Adrenal gland (tissue), 12 donors: Measurements from ENCODE around the gene MS4A10. TPM values are rescaled to one million over a fixed set of nuclear protein-coding genes. Genes with fewer than 3 reads are reported as not detected.

ENCODE experiments used
- DNase-seq, 7 donors: peaks; one replicate each; pipeline ENCODE4 v3.0.0-alpha.2; 2019 to 2020
- H3K27ac ChIP-seq, 5 donors: fragments of 200-600 bp; sonication (generic) in 4 of 5; 1 replicate in 3 of 5; 2 replicates in 2 of 5; pipeline versions ENCODE4 v1.5.1 to v1.8.0; 2016 to 2020; ENCODE audit warnings: mild to moderate bottlenecking in 1 of 5
- H3K27me3 ChIP-seq: fragments of 200-600 bp; 2 replicates; pipeline ENCODE4 v1.8.0; 2021
- H3K36me3 ChIP-seq, 2 donors: fragments of 200-600 bp; replicated peaks in 1 of 2; 1 replicate in 1 of 2; 2 replicates in 1 of 2; pipeline versions ENCODE4 v1.5.1 to v1.8.0; 2018 to 2022
- H3K4me1 ChIP-seq, 2 donors: fragments of 200-600 bp; replicated peaks in 1 of 2; 1 replicate in 1 of 2; 2 replicates in 1 of 2; pipeline versions ENCODE4 v1.5.1 to v1.8.0; 2018 to 2021
- H3K4me3 ChIP-seq, 4 donors: fragments of 200-600 bp; sonication (generic) in 3 of 4; one replicate each; pipeline ENCODE4 v1.5.1; 2016 to 2018
- H3K9me3 ChIP-seq, 3 donors: fragments of 200-600 bp; sonication (generic) in 1 of 3; replicated peaks in 1 of 3; 1 replicate in 2 of 3; 2 replicates in 1 of 3; pipeline versions ENCODE4 v1.5.1 to v1.8.0; 2016 to 2021
- POLR2A ChIP-seq, 2 donors: fragments of 450-650 bp; IDR thresholded peaks; one replicate each; pipeline ENCODE4 v1.6.1; 2017; ENCODE audit warnings: antibody characterized with exemption in 2 of 2, mild to moderate bottlenecking in 2 of 2, moderate library complexity in 1 of 2
- WGBS, 4 donors: extraction: QIAGEN DNeasy Blood & Tissue Kit in 2 of 4; methylation state at CpG; one replicate each; pipeline versions ENCODE4 v1.1.5 to v1.1.7; 2013 to 2017; 5-methylcytosine and 5-hydroxymethylcytosine counted together
- intact Hi-C, 2 donors: fragments of 100-400 bp; cut with DNase I; formaldehyde crosslinking; loops; one replicate each; pipeline versions ENCODE4 v1.14.1 to v1.15.0; 2022 to 2023
- polyA plus RNA-seq, 3 donors: library from polyadenylated mRNA; stranded (reverse); fragments of 200-250 nt in 2 of 3; fragments of 350-450 nt in 1 of 3; fragmentation: Illumina TruSeq in 1 of 3; extraction: RNeasy Lipid Tissue Mini Kit (QIAGEN cat#74804) in 1 of 3; gene quantifications; one replicate each; pipeline ENCODE4 v1.2.3, GENCODE V29; 2013 to 2014
- total RNA-seq, 9 donors: library from RNA; depleted of rRNA in 4 of 9; stranded (reverse); fragments of >200 nt in 4 of 9; fragments of 120-200 nt in 1 of 9; fragmentation: NEBNext Ultra II Directional in 1 of 9; extraction: Animal tissue kit (Norgen Biotek cat#: 25700) in 1 of 9; gene quantifications; one replicate each; pipeline versions ENCODE4 v1.1.0 to v1.2.4, GENCODE V29; 2013 to 2023
- TF ChIP-seq, protein P1 (sequence below), 6 experiments: fragments of 450-650 bp in 4 of 6; fragments of 200-600 bp in 2 of 6; sonication (generic) in 1 of 6; IDR thresholded peaks; 1 replicate in 5 of 6; 2 replicates in 1 of 6; pipeline versions ENCODE4 v1.5.1 to v1.8.0; 2016 to 2021; ENCODE audit warnings: antibody characterized with exemption in 6 of 6, mild to moderate bottlenecking in 2 of 6, moderate library complexity in 1 of 6
- donor health status: healthy with polysubstance abuse.
- donor health status: Bipolar disorder and iron deficiency.
- donor health status: DM: yes; HTN: yes; CAD: no.
- donor health status: DM: no; HTN: no; CAD: no.
- donor health status: DM: no; HTN: no; CAD: no.
- donor health status: DM: yes; HTN: yes; CAD: no.

MS4A10 gene
- total and polyA plus RNA-seq, 12 donors, result not detected

DNA sequence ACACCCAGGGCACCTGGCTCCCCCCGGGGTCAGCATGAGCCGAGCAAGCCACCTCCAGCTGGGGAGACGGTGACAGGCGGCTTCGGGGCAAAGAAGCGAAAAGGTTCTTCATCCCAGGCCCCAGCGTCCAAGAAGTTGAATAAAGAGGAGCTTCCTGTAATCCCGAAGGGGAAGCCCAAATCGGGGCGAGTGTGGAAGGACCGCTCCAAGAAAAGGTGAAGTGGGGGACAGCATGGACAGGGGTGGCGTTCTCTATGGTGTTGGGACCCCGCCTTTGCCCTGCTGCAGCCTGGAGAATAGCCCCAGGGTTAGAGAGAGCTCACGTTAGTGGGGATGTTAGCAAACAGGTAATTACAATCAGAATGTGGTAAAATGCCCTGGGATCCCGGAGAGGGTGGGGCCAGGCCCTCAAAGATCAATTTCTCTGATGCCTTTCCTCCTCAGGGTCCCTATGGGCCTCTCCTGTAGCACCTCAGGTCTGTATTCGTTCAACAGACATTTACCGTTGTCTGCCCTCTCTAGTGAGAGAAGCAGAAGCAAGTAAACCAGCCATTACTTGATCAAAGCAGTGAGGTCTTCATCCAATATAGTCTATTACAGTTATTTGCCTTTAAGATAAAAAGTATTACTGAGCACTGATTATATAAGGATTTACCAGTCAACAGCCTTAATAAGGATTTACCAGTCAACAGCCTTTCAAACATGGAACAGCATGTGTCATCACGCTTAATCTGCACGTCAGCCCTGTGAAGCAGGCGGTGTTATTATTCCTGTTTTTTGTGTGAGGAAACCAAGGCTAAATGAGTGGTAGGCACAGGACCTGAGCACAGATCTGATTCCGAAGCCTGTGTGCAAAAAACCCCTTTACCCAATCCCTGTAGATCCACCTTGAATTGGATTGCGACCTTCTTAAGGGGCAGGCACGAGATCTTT is 57.8 kb downstream of the MS4A10 start:
- WGBS, 4 donors, result 9 to 13% (median 9%) methylated on average over 16 to 23 of the region's 23 CpGs
- peak overlapping the region; percentile 49 to 86 (median 82) for H3K4me3 ChIP-seq
- H3K9me3 ChIP-seq, result no peaks in the 10 kb centered on the region
- intact Hi-C loops, result no loop called here
- H3K27me3 ChIP-seq, result no peaks in the 10 kb centered on the region
- peak overlapping the region; percentile 31 to 85 (median 68) for H3K27ac ChIP-seq
- H3K36me3 ChIP-seq, result peaks cover 0 to 4% of the 10 kb centered on the region in 2 donors
- DNase-seq, result peak in 3 of 7 donors; percentile 29 to 65 (median 44)
- H3K4me1 ChIP-seq, result peaks cover 17 to 39% of the 10 kb centered on the region in 2 donors
- TF ChIP-seq, protein P1, sequence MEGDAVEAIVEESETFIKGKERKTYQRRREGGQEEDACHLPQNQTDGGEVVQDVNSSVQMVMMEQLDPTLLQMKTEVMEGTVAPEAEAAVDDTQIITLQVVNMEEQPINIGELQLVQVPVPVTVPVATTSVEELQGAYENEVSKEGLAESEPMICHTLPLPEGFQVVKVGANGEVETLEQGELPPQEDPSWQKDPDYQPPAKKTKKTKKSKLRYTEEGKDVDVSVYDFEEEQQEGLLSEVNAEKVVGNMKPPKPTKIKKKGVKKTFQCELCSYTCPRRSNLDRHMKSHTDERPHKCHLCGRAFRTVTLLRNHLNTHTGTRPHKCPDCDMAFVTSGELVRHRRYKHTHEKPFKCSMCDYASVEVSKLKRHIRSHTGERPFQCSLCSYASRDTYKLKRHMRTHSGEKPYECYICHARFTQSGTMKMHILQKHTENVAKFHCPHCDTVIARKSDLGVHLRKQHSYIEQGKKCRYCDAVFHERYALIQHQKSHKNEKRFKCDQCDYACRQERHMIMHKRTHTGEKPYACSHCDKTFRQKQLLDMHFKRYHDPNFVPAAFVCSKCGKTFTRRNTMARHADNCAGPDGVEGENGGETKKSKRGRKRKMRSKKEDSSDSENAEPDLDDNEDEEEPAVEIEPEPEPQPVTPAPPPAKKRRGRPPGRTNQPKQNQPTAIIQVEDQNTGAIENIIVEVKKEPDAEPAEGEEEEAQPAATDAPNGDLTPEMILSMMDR (IDR thresholded peaks at IDR 0.05), result no peak
- peak in 1 of 2 donors; percentile 37 for TF ChIP-seq POLR2A (IDR thresholded peaks at IDR 0.05)

DNA sequence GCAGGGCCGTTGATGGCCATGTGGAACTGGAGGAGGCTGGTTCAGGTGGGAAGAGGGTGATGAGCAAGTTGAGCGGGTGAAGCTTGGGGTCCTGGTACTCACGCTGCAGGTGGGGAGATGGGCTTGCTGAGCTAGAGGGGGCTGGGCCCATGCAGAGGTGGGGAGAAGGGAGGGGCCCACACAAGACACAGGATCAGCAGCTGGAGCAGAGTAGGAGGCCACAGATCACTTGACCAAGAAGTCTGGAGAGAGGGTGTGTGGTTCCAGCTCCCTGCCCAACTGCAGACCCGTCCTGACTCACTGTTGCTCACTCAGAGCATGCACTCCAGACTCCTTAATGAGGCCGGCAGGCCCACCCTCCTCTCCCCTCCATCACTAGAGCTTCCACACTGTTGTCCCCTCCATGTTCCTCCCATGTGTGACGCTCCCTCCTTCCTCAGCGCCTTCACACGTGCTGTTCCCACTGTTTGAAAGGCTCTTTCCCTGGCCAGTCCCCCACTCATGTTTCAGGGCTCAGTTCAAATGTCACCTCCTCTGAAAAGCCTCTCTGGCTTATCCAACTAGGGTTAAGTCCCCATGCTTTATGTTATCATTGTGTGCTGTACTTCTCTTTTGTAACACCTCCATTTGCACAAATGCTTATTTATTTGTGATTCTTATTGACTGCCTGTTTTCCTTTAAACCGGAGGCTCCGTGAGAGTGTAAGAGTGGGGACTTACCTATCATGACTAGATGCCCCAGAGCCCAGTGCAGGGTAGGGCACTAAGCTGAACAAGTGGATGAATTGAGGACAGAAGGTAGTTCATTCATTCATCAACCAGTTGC is 59.1 kb downstream of the MS4A10 start:
- H3K4me3 ChIP-seq, result peak overlapping the region in 1 of 4 donors; percentile 86

DNA sequence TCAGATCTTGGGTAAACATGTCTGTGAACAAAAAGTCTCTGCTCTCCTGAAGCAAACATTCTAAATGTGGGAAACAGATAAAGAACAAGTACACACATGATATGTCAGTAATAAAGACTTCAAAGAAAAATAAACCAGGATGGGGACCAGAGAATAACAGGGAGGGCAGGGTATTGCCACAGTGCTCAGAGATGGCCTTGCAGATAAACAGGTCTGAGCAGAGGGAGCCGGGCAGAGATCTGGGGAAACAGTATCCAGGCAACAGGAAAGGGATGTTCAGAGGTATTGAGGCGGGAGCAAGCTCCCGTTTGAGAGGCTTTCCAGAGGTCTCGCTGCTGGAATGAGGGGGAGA is 59.7 kb downstream of the MS4A10 start:
- Histone ChIP-seq H3K27me3 (no peaks in the 10 kb centered on the region), H3K4me3 (peak overlapping the region in 1 of 4 donors; percentile 25), H3K27ac (peak overlapping the region in 2 of 5 donors; percentile 76 to 85), H3K9me3 (no peaks in the 10 kb centered on the region), H3K4me1 (peaks cover 17 to 39% of the 10 kb centered on the region in 2 donors), H3K36me3 (peaks cover 0 to 23% of the 10 kb centered on the region in 2 donors)
- intact Hi-C loops, result no loop called here
- peak; percentile 33 to 78 (median 74) for DNase-seq
- TF ChIP-seq, protein P1 (IDR thresholded peaks at IDR 0.05), result no peak
- no peak for TF ChIP-seq POLR2A (IDR thresholded peaks at IDR 0.05)
- WGBS, 4 donors, result 20 to 35% (median 24%) methylated on average over 4 of the region's 4 CpGs

More for the DNA sequence above, 59.1 kb downstream of the MS4A10 start:
- WGBS, 4 donors, result 54 to 61% (median 59%) methylated on average over 10 of the region's 10 CpGs
- TF ChIP-seq POLR2A (IDR thresholded peaks at IDR 0.05), result no peak
- Histone ChIP-seq H3K36me3 (peaks cover 0 to 17% of the 10 kb centered on the region in 2 donors), H3K27ac (peak overlapping the region in 3 of 5 donors; percentile 68 to 85 (median 76)), H3K9me3 (no peaks in the 10 kb centered on the region), H3K27me3 (no peaks in the 10 kb centered on the region), H3K4me1 (peaks cover 17 to 39% of the 10 kb centered on the region in 2 donors)
- DNase-seq, result peak in 3 of 7 donors; percentile 22 to 36 (median 24)
- intact Hi-C loops, result no loop called here

DNA sequence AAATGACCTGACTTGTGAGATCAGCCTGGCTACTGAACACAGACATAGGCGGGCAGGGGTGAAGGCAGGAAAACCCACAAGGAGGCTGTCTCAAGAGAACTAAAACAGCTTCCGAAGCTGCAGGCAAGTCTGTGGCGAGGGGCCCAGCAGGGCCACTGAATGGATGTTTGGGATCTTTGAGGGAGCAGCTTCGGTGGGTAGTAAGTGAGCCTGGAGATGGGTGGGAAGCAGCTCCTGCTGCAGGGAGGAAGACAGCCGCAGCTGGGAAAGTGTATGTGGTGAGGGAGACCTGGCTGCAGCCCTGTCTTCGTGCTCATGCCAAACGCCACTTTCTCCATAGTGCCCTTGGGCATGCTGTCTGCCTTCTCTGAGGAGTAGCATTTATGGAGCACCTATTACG is 60.2 kb downstream of the MS4A10 start:
- H3K9me3 ChIP-seq, result no peaks in the 10 kb centered on the region
- H3K4me3 ChIP-seq, result no peak overlapping the region
- no peaks in the 10 kb centered on the region for H3K27me3 ChIP-seq
- H3K27ac ChIP-seq, result peak overlapping the region in 1 of 5 donors; percentile 85
- peaks cover 0 to 28% of the 10 kb centered on the region in 2 donors for H3K36me3 ChIP-seq
- intact Hi-C loops, result no loop called here
- peaks cover 17 to 39% of the 10 kb centered on the region in 2 donors for H3K4me1 ChIP-seq
- no peak for DNase-seq
- no peak for TF ChIP-seq POLR2A (IDR thresholded peaks at IDR 0.05)
- TF ChIP-seq, protein P1 (IDR thresholded peaks at IDR 0.05), result no peak
- 66 to 78% (median 74%) methylated on average over 8 of the region's 8 CpGs for WGBS, 4 donors
